ENCODE measurements around the gene EEFSEC.
A peak's percentile ranks its signal among the peaks of the same experiment; 100 is the strongest.

GRCh38 chr3:128426128-128426921 is 273.0 kb downstream of the EEFSEC start:
- TF ChIP-seq CTCF (optimal IDR thresholded peaks at IDR 0.05 in 1 of 3, IDR thresholded peaks at IDR 0.05 in 1 of 3, conservative IDR thresholded peaks at IDR 0.05 in 1 of 3; ENCODE audit: extremely low read depth in 1 of 3, insufficient read depth in 2 of 3, low read length in 3 of 3), result peak; percentile 64 to 93 (median 67)
- no peak for TF ChIP-seq EZH2 (IDR thresholded peaks at IDR 0.05; ENCODE audit: low read length)
